Embryonic facial prominence (tissue), 1 donor: ENCODE data around the gene MCC.

Experiments used
- DNase-seq: peaks from one replicate; pipeline ENCODE4 v3.0.0-alpha.2; 2016; ENCODE audit errors: extremely low spot score

MCC gene

GRCh38 chr5:113271745-113272454 is 216.4 kb downstream of the MCC start:
- no peak for DNase-seq

GRCh38 chr5:113271015-113271414 is 217.2 kb downstream of the MCC start:
- no peak for DNase-seq

- no peak for DNase-seq
These were observed 218.2 kb downstream of the MCC start for GRCh38 chr5:113270086-113270485.

GRCh38 chr5:113269023-113269997 is 218.9 kb downstream of the MCC start:
- DNase-seq, result no peak

GRCh38 chr5:113268232-113268631 is 220.0 kb downstream of the MCC start:
- DNase-seq, result no peak

GRCh38 chr5:113267361-113267900 is 220.8 kb downstream of the MCC start:
- DNase-seq, result no peak

- no peak for DNase-seq
These were observed 221.4 kb downstream of the MCC start for GRCh38 chr5:113266913-113267227.

GRCh38 chr5:113266227-113266912 is 221.9 kb downstream of the MCC start:
- DNase-seq, result no peak

GRCh38 chr5:113265190-113265589 is 223.1 kb downstream of the MCC start:
- DNase-seq, result no peak

GRCh38 chr5:113264046-113264445 is 224.2 kb downstream of the MCC start:
- no peak for DNase-seq

GRCh38 chr5:113263545-113263944 is 224.7 kb downstream of the MCC start:
- DNase-seq, result no peak

GRCh38 chr5:113262674-113263073 is 225.6 kb downstream of the MCC start:
- DNase-seq, result no peak

GRCh38 chr5:113259034-113259433 is 229.2 kb downstream of the MCC start:
- DNase-seq, result no peak

- no peak for DNase-seq
These were observed 230.7 kb downstream of the MCC start for GRCh38 chr5:113257545-113257944.

GRCh38 chr5:113256671-113257452 is 231.4 kb downstream of the MCC start:
- DNase-seq, result no peak

GRCh38 chr5:113255579-113256386 is 232.5 kb downstream of the MCC start:
- no peak for DNase-seq

GRCh38 chr5:113255105-113255504 is 233.1 kb downstream of the MCC start:
- no peak for DNase-seq

- DNase-seq, result no peak
These were observed 235.2 kb downstream of the MCC start for GRCh38 chr5:113253037-113253436.

GRCh38 chr5:113252066-113252465 is 236.2 kb downstream of the MCC start:
- no peak for DNase-seq

GRCh38 chr5:113250341-113250953 is 237.8 kb downstream of the MCC start:
- DNase-seq, result peak; percentile 36
